ENCODE data around the gene SLC16A10. TPM values are rescaled to one million over a fixed set of nuclear protein-coding genes. Genes with fewer than 3 reads are reported as not detected.

SLC16A10 gene
- total RNA-seq, 4 donors from 2014 or later = 18.7 to 35.8 (median 22.1) TPM

- H3K27ac ChIP-seq = peak overlapping the region; percentile 45 to 66 (median 47)
- intact Hi-C loops (cut with DNase I) = loop anchor here (10.0 kb wide), 1 partner anchor 140 kb away; no protein-coding TSS in a partner anchor
- H3K36me3 ChIP-seq = no peaks in the 10 kb centered on the region
- peak; percentile 10 to 33 for DNase-seq
- H3K4me1 ChIP-seq = peaks cover 20 to 24% of the 10 kb centered on the region in 2 donors
- TF ChIP-seq CTCF (IDR thresholded peaks at IDR 0.05) (no peak), POLR2A (IDR thresholded peaks at IDR 0.05) (no peak)
- WGBS, 2 donors = 41 to 42% methylated on average over 2 of the region's 2 CpGs
- H3K4me3 ChIP-seq (replicated peaks in 1 of 3) = no peak overlapping the region
- H3K27me3 ChIP-seq = no peaks in the 10 kb centered on the region
- H3K9me3 ChIP-seq = no peaks in the 10 kb centered on the region
Measured at GRCh38 chr6:111204305-111204704, 117.0 kb downstream of the SLC16A10 start.

- no peak for DNase-seq
- intact Hi-C loops (cut with DNase I) = loop anchor here (5.0 to 10.0 kb wide), 2 partner anchors 140 to 193 kb away; no protein-coding TSS in a partner anchor
- no peak for TF ChIP-seq CTCF (IDR thresholded peaks at IDR 0.05)
- TF ChIP-seq POLR2A (IDR thresholded peaks at IDR 0.05) = no peak
- Histone ChIP-seq H3K4me3 (replicated peaks in 1 of 3) (no peak overlapping the region), H3K9me3 (no peaks in the 10 kb centered on the region), H3K4me1 (peaks cover 18 to 23% of the 10 kb centered on the region in 2 donors), H3K27me3 (no peaks in the 10 kb centered on the region), H3K27ac (peak overlapping the region; percentile 45 to 66 (median 47)), H3K36me3 (no peaks in the 10 kb centered on the region)
- WGBS, 2 donors = 95% methylated on average over 2 of the region's 2 CpGs
Measured at GRCh38 chr6:111204881-111205280, 117.6 kb downstream of the SLC16A10 start.

- no peak for DNase-seq
- intact Hi-C loops (cut with DNase I) = loop anchor here (5.0 to 10.0 kb wide), 2 partner anchors 141 to 193 kb away; no protein-coding TSS in a partner anchor
- 82 to 91% methylated on average over 3 of the region's 3 CpGs for WGBS, 2 donors
- Histone ChIP-seq H3K36me3 (no peaks in the 10 kb centered on the region), H3K9me3 (no peaks in the 10 kb centered on the region), H3K27ac (peak overlapping the region in 1 of 3 donors; percentile 19), H3K27me3 (no peaks in the 10 kb centered on the region), H3K4me1 (peaks cover 11 to 17% of the 10 kb centered on the region in 2 donors), H3K4me3 (replicated peaks in 1 of 3) (no peak overlapping the region)
- TF ChIP-seq POLR2A (IDR thresholded peaks at IDR 0.05) (no peak), CTCF (IDR thresholded peaks at IDR 0.05) (no peak)
Measured at GRCh38 chr6:111205502-111205901, 118.2 kb downstream of the SLC16A10 start.

- Histone ChIP-seq H3K27me3 (no peaks in the 10 kb centered on the region), H3K27ac (no peak overlapping the region), H3K9me3 (no peaks in the 10 kb centered on the region), H3K4me1 (peaks cover 10 to 18% of the 10 kb centered on the region in 2 donors), H3K4me3 (replicated peaks in 1 of 3) (no peak overlapping the region), H3K36me3 (no peaks in the 10 kb centered on the region)
- TF ChIP-seq CTCF (IDR thresholded peaks at IDR 0.05) (no peak), POLR2A (IDR thresholded peaks at IDR 0.05) (no peak)
- WGBS, 2 donors = 82 to 88% methylated on average over 4 of the region's 4 CpGs
- intact Hi-C loops (cut with DNase I) = loop anchor here (5.0 to 10.0 kb wide), 2 partner anchors 142 to 195 kb away; no protein-coding TSS in a partner anchor
- no peak for DNase-seq
Measured at GRCh38 chr6:111207141-111207858, 120.0 kb downstream of the SLC16A10 start.

- Histone ChIP-seq H3K36me3 (no peaks in the 10 kb centered on the region), H3K9me3 (no peaks in the 10 kb centered on the region), H3K27ac (no peak overlapping the region), H3K4me3 (replicated peaks in 1 of 3) (no peak overlapping the region), H3K4me1 (peaks cover 8 to 27% of the 10 kb centered on the region in 2 donors), H3K27me3 (no peaks in the 10 kb centered on the region)
- WGBS, 2 donors = 78 to 93% methylated on average over 2 of the region's 2 CpGs
- DNase-seq = no peak
- TF ChIP-seq POLR2A (IDR thresholded peaks at IDR 0.05) (no peak), CTCF (IDR thresholded peaks at IDR 0.05) (no peak)
- intact Hi-C loops (cut with DNase I) = loop anchor here (5.0 to 10.0 kb wide), 2 partner anchors 144 to 197 kb away; no protein-coding TSS in a partner anchor
Measured at GRCh38 chr6:111208933-111209332, 121.6 kb downstream of the SLC16A10 start.

Data from thyroid gland (tissue), 4 donors.